ENCODE data around the gene ZNF383. TPM values are rescaled to one million over a fixed set of nuclear protein-coding genes. Genes with fewer than 3 reads are reported as not detected.
"Not testable (repeated sequence)": the region's sequence is repeated elsewhere in the genome, so short reads cannot be mapped to it uniquely, and the experiment has no call there.

The ZNF383 gene
- total RNA-seq, 6 donors from 2014 or later, result 4.6 to 9.6 (median 8.0) TPM

DNA sequence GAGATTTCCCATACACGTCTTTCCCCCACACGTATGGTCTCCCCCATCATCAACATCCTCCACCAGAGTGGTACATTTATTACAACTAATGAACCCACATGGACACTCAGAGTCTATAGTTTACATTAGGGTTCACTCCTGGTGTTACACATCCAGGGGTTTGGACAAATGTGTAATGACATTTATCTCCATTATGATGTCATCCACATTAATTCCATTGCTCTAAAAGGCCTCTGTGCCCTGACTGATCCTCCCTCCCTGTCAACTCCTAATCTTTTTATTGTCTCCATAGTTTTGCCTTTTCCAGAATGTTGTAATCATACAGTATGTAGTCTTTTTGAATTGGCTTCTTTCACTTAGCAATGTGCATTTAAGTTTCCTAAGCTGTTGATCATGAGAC lies 8.2 kb downstream of the ZNF383 start:
- Histone ChIP-seq H3K9me3 (peaks cover 3 to 64% (median 47%) of the 10 kb centered on the region in 4 donors), H3K27ac (no peak overlapping the region), H3K27me3 (no peaks in the 10 kb centered on the region), H3K4me1 (no peaks in the 10 kb centered on the region), H3K36me3 (peaks cover 17 to 75% (median 48%) of the 10 kb centered on the region in 4 donors), H3K4me3 (no peak overlapping the region)
- TF ChIP-seq EP300 (IDR thresholded peaks at IDR 0.05), result no peak
- TF ChIP-seq POLR2A (IDR thresholded peaks at IDR 0.05), result no peak
- TF ChIP-seq, protein P1, sequence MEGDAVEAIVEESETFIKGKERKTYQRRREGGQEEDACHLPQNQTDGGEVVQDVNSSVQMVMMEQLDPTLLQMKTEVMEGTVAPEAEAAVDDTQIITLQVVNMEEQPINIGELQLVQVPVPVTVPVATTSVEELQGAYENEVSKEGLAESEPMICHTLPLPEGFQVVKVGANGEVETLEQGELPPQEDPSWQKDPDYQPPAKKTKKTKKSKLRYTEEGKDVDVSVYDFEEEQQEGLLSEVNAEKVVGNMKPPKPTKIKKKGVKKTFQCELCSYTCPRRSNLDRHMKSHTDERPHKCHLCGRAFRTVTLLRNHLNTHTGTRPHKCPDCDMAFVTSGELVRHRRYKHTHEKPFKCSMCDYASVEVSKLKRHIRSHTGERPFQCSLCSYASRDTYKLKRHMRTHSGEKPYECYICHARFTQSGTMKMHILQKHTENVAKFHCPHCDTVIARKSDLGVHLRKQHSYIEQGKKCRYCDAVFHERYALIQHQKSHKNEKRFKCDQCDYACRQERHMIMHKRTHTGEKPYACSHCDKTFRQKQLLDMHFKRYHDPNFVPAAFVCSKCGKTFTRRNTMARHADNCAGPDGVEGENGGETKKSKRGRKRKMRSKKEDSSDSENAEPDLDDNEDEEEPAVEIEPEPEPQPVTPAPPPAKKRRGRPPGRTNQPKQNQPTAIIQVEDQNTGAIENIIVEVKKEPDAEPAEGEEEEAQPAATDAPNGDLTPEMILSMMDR (IDR thresholded peaks at IDR 0.05), result no peak
- TF ChIP-seq POLR2AphosphoS5 (IDR thresholded peaks at IDR 0.05), result no peak
- ATAC-seq (ENCODE audit: low FRiP score in 2 of 2) (no peak), DNase-seq (no peak)
- 96 to 97% methylated on average over 2 of the region's 2 CpGs for WGBS, 2 donors

DNA sequence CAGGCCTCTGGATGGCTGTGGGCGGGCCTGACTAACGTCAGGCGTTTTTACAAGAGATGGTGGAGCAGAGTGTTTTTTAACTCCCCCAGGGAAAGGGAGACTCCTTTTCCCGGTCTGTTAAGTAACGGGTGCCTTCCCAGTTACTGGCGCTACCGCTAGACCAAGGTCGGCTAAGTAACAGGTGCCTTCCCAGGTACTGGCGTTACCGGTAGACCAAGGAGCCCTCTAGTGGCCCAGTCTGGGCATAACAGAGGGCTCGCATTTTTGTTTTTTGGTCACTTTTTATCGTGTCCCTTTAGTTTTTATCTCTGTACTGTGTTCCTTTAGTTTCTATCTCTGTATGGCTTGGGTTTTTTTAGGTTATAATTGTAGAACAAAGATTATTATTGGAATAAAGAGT lies 10.0 kb downstream of the ZNF383 start:
- H3K27me3 ChIP-seq, result no peaks in the 10 kb centered on the region
- no peak for DNase-seq
- TF ChIP-seq, protein P1 (IDR thresholded peaks at IDR 0.05), result peak in 4 of 6 experiments; percentile 8 to 33 (median 22)
- TF ChIP-seq EP300 (IDR thresholded peaks at IDR 0.05), result no peak
- TF ChIP-seq POLR2A (IDR thresholded peaks at IDR 0.05), result no peak
- no peaks in the 10 kb centered on the region for H3K4me1 ChIP-seq
- no peak overlapping the region for H3K27ac ChIP-seq
- H3K4me3 ChIP-seq, result no peak overlapping the region
- H3K36me3 ChIP-seq, result peaks cover 24 to 81% (median 59%) of the 10 kb centered on the region in 4 donors
- no peak for ATAC-seq (ENCODE audit: low FRiP score in 2 of 2)
- WGBS, 2 donors, result 73 to 82% methylated on average over 12 of the region's 12 CpGs
- peaks cover 6 to 68% (median 57%) of the 10 kb centered on the region in 4 donors for H3K9me3 ChIP-seq

DNA sequence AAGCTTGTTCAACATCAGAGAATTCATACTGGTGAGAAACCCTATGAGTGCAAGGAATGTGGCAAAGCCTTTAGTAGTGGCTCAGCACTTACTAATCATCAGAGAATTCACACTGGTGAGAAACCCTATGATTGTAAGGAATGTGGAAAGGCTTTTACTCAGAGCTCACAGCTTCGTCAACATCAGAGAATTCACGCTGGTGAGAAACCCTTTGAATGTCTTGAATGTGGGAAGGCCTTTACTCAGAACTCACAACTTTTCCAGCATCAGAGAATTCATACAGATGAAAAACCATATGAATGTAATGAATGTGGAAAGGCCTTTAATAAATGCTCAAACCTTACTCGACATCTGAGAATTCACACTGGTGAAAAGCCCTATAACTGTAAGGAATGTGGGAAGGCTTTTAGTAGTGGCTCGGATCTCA lies 25.2 kb downstream of the ZNF383 start:
- Histone ChIP-seq H3K27me3 (no peaks in the 10 kb centered on the region), H3K27ac (no peak overlapping the region), H3K4me1 (no peaks in the 10 kb centered on the region), H3K36me3 (peaks cover 49 to 76% (median 67%) of the 10 kb centered on the region in 4 donors), H3K9me3 (peaks cover 89 to 99% (median 98%) of the 10 kb centered on the region in 4 donors), H3K4me3 (no peak overlapping the region)
- TF ChIP-seq POLR2A (IDR thresholded peaks at IDR 0.05), result no peak
- no peak for TF ChIP-seq EP300 (IDR thresholded peaks at IDR 0.05)
- TF ChIP-seq, protein P1 (IDR thresholded peaks at IDR 0.05), result no peak
- TF ChIP-seq POLR2AphosphoS5 (IDR thresholded peaks at IDR 0.05), result no peak
- no peak for DNase-seq
- WGBS, 2 donors, result 93 to 97% methylated on average over 4 of the region's 4 CpGs
- ATAC-seq (ENCODE audit: low FRiP score in 2 of 2), result no peak

DNA sequence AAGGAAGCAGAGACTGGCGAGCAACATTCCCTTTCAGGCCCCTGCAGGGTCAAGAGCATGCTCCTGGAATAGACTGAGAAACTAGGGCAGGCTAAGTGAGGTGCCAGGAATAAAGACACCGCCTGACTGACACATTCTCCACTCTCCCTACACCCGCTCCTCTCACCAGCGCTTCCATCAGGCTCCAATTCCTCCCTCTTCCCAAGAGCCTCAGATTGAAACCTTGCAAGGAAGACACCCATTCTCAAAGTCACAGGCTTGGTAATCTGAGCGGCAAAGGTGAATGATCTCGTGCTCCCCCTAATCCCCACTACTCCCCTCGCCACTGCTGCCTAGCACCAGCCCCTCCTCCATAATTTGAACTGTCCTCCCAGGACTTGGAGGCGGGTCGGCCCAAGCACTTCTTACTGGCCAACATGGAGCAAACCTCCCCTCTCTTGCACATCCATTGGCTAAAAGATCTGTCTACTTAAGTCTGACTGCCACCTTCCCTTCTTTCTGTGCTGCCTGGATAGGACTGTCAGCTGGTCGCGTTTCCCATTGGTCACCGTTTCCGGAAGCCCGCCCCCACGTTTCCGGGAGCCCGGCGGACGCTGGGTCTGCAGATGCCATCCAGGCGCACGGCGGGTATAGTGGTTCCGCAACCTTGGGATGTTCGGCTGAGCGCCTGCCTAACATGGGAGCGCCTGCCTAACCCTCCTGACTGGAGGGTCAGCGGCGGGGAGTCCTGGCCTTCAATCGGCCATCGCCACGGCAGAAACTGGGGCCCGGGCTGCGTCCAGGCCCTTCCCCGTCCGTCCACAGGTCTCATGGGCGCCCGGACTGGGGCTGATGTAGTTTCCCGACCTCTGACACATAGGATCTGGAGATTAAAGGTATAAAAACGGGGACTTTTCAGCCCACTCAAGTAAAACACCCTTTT lies 33.6 kb downstream of the ZNF383 start:
- Histone ChIP-seq H3K4me1 (peaks cover 0 to 8% (median 0%) of the 10 kb centered on the region in 4 donors), H3K27me3 (no peaks in the 10 kb centered on the region), H3K4me3 (peak overlapping the region; percentile 30 to 59 (median 56)), H3K36me3 (no peaks in the 10 kb centered on the region), H3K27ac (peak overlapping the region in 1 of 4 donors; percentile 57), H3K9me3 (peaks cover 43 to 93% (median 65%) of the 10 kb centered on the region in 4 donors)
- peak in 1 of 2 donors; percentile 34 for TF ChIP-seq POLR2AphosphoS5 (IDR thresholded peaks at IDR 0.05)
- TF ChIP-seq EP300 (IDR thresholded peaks at IDR 0.05), result no peak
- peak in 1 of 4 donors; percentile 14 for TF ChIP-seq POLR2A (IDR thresholded peaks at IDR 0.05)
- ATAC-seq (ENCODE audit: low FRiP score in 2 of 2) (peak; percentile 84 to 96), DNase-seq (peak; percentile 42 to 90)
- WGBS, 2 donors, result 1 to 4% methylated on average over 37 of the region's 39 CpGs

DNA sequence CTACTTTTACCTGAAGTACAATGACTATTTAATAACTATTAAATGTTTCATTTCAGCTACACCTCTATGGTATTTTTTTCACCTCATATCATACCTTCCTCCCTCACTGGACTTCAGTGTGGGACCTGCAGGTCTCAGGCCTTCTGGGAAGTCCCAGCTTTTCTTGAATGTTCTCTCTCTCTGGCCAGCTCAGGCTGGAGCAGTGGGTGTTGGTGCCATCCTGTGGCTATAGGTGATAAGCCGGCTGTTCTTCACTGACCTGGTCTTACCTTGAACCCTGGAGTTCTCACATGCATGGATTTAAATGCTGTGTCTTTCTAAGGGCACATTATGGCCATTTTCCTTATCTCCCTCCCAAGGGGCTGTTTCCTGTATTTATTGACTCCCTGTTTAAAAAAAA lies 45.0 kb downstream of the ZNF383 start:
- WGBS, 2 donors, result 92 to 96% methylated on average over 1 of the region's 1 CpG
- not testable (repeated sequence) for H3K36me3 ChIP-seq; H3K9me3 ChIP-seq; H3K27ac ChIP-seq; H3K27me3 ChIP-seq; H3K4me1 ChIP-seq; ATAC-seq (ENCODE audit: low FRiP score in 2 of 2); DNase-seq; H3K4me3 ChIP-seq

DNA sequence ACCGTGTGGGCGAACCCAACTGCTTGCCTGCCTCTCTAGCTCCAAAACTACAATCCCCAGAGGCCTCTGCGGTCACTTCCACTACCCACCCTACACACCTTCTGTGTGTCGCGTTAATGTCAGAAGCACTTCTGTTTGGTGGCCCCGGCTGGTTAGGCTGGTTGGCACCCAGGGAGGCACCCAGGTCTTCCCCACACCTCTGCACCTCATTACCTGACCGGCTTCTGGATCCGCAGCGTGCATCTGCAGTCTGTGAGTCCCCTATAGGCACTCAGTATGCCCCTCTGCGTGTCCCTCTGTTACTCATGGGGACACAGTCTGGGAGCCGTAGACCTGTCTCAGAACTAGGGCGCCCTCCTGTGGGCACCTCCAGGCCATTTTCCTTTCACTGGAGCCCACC lies 49.0 kb downstream of the ZNF383 start:
- ATAC-seq (ENCODE audit: low FRiP score in 2 of 2); DNase-seq; H3K4me3 ChIP-seq; H3K36me3 ChIP-seq; H3K27ac ChIP-seq; H3K27me3 ChIP-seq; H3K4me1 ChIP-seq: not testable (repeated sequence)
- H3K9me3 ChIP-seq, result peaks cover 0 to 14% (median 0%) of the 10 kb centered on the region in 4 donors
- 85 to 96% methylated on average over 6 to 7 of the region's 12 CpGs for WGBS, 2 donors

DNA sequence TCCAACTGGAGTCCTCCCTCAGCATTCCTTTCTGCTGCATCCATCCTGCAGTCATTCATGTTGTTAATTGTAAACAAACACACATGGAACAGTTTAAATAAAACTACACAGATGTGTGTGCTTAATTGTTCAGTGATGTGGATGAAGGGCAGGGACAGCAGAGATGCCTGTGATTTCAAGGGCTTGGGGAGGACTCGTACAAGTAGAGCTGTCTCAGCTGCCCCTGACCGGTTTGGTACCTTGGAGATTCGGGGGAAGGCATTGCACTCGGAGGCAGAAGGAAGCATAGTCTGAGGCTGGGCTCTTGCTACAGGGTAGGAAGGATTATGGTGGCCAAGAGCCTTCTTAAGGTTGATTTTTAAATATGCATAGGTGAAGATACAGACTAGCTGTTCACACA lies 49.7 kb downstream of the ZNF383 start:
- not testable (repeated sequence) for H3K4me1 ChIP-seq, H3K36me3 ChIP-seq, DNase-seq, H3K27ac ChIP-seq, H3K27me3 ChIP-seq, H3K4me3 ChIP-seq
- 96% methylated on average over 4 of the region's 4 CpGs for WGBS, 2 donors
- peaks cover 0 to 14% (median 0%) of the 10 kb centered on the region in 4 donors for H3K9me3 ChIP-seq
- peak in 1 of 2 donors; percentile 49 for ATAC-seq (ENCODE audit: low FRiP score in 2 of 2)

DNA sequence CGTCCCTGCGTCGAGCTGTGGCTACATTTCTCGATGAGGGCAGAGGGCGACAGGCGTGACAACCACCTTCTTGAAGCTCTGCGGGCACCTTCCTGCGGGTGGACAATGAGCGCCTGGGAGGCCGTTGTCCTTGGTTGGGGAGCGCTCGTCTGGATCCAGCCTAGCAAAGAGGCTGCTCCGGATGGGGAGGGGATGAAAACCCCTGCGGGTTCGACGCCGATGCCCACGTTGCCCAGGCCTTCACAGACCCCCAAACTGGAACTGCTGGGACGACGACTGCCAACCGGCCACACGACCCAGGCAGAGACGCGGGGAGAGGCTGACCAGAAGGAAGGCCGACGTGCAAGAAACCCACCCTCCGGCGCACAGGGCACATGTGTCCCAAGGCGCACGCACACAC lies 62.6 kb downstream of the ZNF383 start:
- DNase-seq, result peak in 1 of 2 donors; percentile 35
- not testable (repeated sequence) for H3K4me1 ChIP-seq; H3K27ac ChIP-seq; H3K4me3 ChIP-seq; H3K9me3 ChIP-seq; H3K27me3 ChIP-seq; H3K36me3 ChIP-seq; ATAC-seq (ENCODE audit: low FRiP score in 2 of 2)
- 98 to 99% methylated on average over 12 to 21 of the region's 30 CpGs for WGBS, 2 donors

DNA sequence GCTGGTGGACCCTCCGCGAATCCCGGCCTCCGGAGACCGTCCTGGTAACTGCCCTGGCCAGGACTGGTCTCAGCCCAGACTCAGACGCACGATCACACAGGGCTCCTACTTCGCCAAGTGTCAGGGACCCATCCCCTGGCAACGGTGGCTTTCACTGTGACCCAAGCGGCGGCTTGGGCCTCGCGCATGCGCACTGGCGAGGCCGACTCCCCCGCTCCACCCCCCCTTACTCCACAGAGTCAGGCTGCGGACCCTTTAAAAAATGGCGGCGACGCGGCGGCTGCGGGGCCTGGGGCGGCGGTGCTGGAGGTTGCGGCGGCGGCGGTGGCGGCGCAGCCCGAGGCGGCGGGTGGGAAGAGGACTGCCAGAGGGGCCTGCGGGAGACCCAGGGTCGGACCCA lies 66.0 kb downstream of the ZNF383 start:
- peak in 1 of 2 donors; percentile 40 for DNase-seq

More for the DNA sequence above, 66.0 kb downstream of the ZNF383 start:
- not testable (repeated sequence) for H3K4me1 ChIP-seq; H3K9me3 ChIP-seq; ATAC-seq (ENCODE audit: low FRiP score in 2 of 2); H3K4me3 ChIP-seq; H3K27me3 ChIP-seq; H3K27ac ChIP-seq; H3K36me3 ChIP-seq
- no CpG with 5 or more reads among the region's 37 CpGs for WGBS, 2 donors

Data from upper lobe of left lung (tissue), 6 donors.